Liver (tissue), 3 donors: ENCODE data around the gene TANC1.

Source experiments
- ATF3 ChIP-seq: IDR thresholded peaks from 2 replicates; pipeline ENCODE4 v1.6.1; 2016; ENCODE audit warnings: antibody characterized with exemption
- CTCF ChIP-seq: fragments of 150-350 bp; IDR thresholded peaks from 2 replicates; pipeline ENCODE4 v1.5.1; 2017; ENCODE audit warnings: improper control_type of control experiment, low read depth, low read length; ENCODE audit not compliant: missing input control
- EGR1 ChIP-seq, 2 donors: IDR thresholded peaks; 2 replicates each; pipeline ENCODE4 v1.6.1; 2016 to 2018; ENCODE audit warnings: antibody characterized with exemption in 2 of 2, low read depth in 2 of 2
- FOXA1 ChIP-seq: IDR thresholded peaks from 2 replicates; pipeline ENCODE4 v1.6.1; 2016; ENCODE audit warnings: antibody characterized with exemption
- GABPA ChIP-seq, 2 donors: IDR thresholded peaks in 1 of 2; conservative IDR thresholded peaks in 1 of 2; 2 replicates each; pipeline ENCODE4 v1.6.1; 2016; ENCODE audit warnings: antibody characterized with exemption in 2 of 2, mild to moderate bottlenecking in 1 of 2, moderate library complexity in 1 of 2
- HNF4A ChIP-seq, 2 donors: conservative IDR thresholded peaks; 2 replicates each; pipeline ENCODE4 v1.6.1; 2016; ENCODE audit warnings: antibody characterized with exemption in 2 of 2, mild to moderate bottlenecking in 2 of 2
- JUND ChIP-seq, 2 donors: IDR thresholded peaks; 2 replicates each; pipeline ENCODE4 v1.6.1; 2016; ENCODE audit warnings: antibody characterized with exemption in 2 of 2
- MAX ChIP-seq: IDR thresholded peaks from 2 replicates; pipeline ENCODE4 v1.6.1; 2016; ENCODE audit warnings: antibody characterized with exemption
- RAD21 ChIP-seq, 2 donors: IDR thresholded peaks; 2 replicates each; pipeline ENCODE4 v1.6.1; 2016; ENCODE audit warnings: antibody characterized with exemption in 2 of 2, mild to moderate bottlenecking in 2 of 2
- REST ChIP-seq: IDR thresholded peaks from 2 replicates; pipeline ENCODE4 v1.6.1; 2016; ENCODE audit warnings: antibody characterized with exemption, mild to moderate bottlenecking
- SP1 ChIP-seq: IDR thresholded peaks from 2 replicates; pipeline ENCODE4 v1.6.1; 2018; ENCODE audit warnings: antibody characterized with exemption, mild to moderate bottlenecking
- TAF1 ChIP-seq: conservative IDR thresholded peaks from 2 replicates; pipeline ENCODE4 v1.6.1; 2016; ENCODE audit warnings: antibody characterized with exemption, mild to moderate bottlenecking
- YY1 ChIP-seq: IDR thresholded peaks from 2 replicates; pipeline ENCODE4 v1.6.1; 2016; ENCODE audit warnings: antibody characterized with exemption, mild to moderate bottlenecking
- donor health status: healthy.
- donor health status: healthy.

- TF ChIP-seq GABPA (IDR thresholded peaks at IDR 0.05 in 1 of 2, conservative IDR thresholded peaks at IDR 0.05 in 1 of 2) (no peak), CTCF (no peak), MAX (no peak), YY1 (no peak), FOXA1 (no peak), RAD21 (IDR thresholded peaks at IDR 0.05) (no peak), REST (no peak), ATF3 (no peak), JUND (IDR thresholded peaks at IDR 0.05) (no peak), EGR1 (IDR thresholded peaks at IDR 0.05; ENCODE audit: low read depth in 2 of 2) (no peak), SP1 (no peak), TAF1 (no peak), HNF4A (conservative IDR thresholded peaks at IDR 0.05) (no peak)
These were observed 211.3 kb downstream of the TANC1 start for GRCh38 chr2:159179696-159180095.
